ENCODE measurements around the gene RXRB. TPM values are rescaled to one million over a fixed set of nuclear protein-coding genes. Genes with fewer than 3 reads are reported as not detected.

RXRB gene
- total and polyA plus RNA-seq, 10 of the 15 experiments (the other 5 are each of a cell fraction or from before 2014, with no cell fraction given) = 0.71 to 35.0 (median 20.4) TPM

DNA sequence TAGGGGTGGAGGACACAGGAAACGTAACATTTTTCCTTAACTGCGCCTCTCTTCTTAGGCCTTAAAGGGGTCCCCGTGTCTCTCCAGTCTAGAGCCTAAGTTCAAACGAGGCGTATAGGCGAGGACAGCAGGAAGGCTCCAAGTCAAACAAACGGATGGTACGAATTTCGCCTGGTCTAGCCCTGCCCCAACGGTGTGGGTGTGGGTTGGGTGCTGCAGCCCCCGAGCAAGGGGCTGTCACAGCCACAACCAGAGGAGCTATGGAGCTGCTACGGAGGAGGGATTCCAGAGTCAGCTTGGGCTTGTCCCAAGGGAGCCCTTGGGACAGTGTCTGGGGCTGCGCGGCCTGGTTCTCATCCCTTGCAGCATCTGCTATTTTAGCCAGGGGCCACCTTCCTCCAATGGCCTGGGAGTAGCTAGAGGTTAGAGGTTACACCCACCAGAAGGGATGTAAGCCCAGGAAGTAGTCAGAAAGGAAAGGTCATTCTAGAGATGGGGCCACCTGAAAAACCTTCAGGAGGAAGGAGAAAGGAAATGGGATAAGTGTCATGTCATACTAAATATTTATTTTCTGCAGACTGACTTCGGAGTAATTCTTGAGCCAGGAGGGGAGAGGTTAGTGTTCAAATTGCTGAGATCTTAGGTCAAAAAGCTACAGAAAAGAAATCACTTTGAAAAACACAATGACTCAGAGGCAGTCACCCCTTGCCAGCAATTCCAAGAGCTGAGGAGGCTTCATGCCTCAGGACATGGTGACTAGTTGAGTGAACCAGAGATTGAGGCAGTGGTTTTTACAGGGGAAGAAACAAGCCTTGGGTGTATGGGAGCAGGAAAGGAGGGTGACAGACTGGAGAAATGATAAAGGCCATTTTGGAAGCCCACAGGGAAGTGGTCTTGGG is 49.5 kb upstream of the RXRB start (continued):
- TF ChIP-seq, protein P1, sequence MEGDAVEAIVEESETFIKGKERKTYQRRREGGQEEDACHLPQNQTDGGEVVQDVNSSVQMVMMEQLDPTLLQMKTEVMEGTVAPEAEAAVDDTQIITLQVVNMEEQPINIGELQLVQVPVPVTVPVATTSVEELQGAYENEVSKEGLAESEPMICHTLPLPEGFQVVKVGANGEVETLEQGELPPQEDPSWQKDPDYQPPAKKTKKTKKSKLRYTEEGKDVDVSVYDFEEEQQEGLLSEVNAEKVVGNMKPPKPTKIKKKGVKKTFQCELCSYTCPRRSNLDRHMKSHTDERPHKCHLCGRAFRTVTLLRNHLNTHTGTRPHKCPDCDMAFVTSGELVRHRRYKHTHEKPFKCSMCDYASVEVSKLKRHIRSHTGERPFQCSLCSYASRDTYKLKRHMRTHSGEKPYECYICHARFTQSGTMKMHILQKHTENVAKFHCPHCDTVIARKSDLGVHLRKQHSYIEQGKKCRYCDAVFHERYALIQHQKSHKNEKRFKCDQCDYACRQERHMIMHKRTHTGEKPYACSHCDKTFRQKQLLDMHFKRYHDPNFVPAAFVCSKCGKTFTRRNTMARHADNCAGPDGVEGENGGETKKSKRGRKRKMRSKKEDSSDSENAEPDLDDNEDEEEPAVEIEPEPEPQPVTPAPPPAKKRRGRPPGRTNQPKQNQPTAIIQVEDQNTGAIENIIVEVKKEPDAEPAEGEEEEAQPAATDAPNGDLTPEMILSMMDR (IDR thresholded peaks at IDR 0.05 in 2 of 3, conservative IDR thresholded peaks at IDR 0.05 in 1 of 3; ENCODE audit: control insufficient read depth in 2 of 3, extremely low read depth in 1 of 3, insufficient read depth in 1 of 3, low read depth in 3 of 3, low read length in 3 of 3) = no peak
- TF ChIP-seq NRF1 (conservative IDR thresholded peaks at IDR 0.05; ENCODE audit: low read depth, low read length) (no peak), POLR2AphosphoS2 (IDR thresholded peaks at IDR 0.05; ENCODE audit: low read depth, low read length) (no peak), PAX5 (IDR thresholded peaks at IDR 0.05; ENCODE audit: borderline replicate concordance, low read depth, low read length) (no peak), DPF2 (IDR thresholded peaks at IDR 0.05) (no peak), CHD4 (IDR thresholded peaks at IDR 0.05) (no peak), SRF (IDR thresholded peaks at IDR 0.05; ENCODE audit: low read depth in 2 of 2, low read length in 2 of 2) (no peak), CREB1 (IDR thresholded peaks at IDR 0.05; ENCODE audit: low read depth) (no peak), POLR2AphosphoS5 (IDR thresholded peaks at IDR 0.05; ENCODE audit: low read length) (no peak)

Data from GM12878 (cell line).